ENCODE results near the gene MPP7.
"Not testable (repeated sequence)": the region's sequence is repeated elsewhere in the genome, so short reads cannot be mapped to it uniquely, and the experiment has no call there.

Gene MPP7

DNA sequence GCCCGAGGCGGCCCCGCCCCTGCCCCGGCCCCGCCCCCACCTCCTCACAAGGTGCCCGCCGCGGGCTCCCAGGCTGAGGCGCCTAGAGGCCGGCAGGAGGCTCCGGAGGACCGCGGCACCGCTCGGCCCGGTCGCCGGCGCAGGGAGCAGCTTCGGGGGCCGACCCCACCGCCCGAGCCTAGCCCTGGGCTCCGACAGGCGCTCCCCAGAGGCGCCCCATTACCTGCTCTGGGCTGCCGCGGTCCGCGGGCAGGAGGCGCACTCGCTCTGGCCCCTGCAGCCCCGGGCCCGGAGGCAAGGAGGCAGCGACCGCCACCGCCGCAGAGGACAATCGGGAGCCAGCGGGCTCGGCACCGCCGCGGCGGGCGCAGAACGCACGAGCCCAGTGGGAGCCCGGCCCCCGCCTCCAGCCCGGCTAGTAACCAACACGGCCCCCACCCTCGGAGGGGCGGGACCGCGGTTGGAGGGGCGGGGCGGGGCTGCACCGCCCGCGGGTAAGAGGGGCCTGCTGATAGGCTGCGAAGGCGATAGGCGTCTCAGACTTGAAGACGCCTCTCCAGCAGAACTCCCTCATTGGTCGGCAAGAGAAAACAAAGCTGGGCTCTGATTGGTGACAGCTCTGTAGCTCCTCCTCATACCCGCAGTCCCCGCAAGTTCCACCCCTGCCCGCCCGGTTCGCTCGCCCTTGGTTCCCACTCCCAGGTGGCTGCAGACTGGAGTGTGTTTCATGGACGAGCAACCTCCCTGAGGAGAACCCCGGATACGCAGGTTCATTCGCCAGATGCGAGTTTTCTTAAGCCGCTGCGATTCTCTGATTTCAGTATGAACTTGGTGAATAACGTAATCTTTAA lies at the start of gene MPP7:
Gene MPP7, minus strand, starts transcription at position 427 of the 851 bp plus-strand sequence. CDS start 64,460 bp downstream, outside the sequence.
- DNase-seq = peak; percentile 97

DNA sequence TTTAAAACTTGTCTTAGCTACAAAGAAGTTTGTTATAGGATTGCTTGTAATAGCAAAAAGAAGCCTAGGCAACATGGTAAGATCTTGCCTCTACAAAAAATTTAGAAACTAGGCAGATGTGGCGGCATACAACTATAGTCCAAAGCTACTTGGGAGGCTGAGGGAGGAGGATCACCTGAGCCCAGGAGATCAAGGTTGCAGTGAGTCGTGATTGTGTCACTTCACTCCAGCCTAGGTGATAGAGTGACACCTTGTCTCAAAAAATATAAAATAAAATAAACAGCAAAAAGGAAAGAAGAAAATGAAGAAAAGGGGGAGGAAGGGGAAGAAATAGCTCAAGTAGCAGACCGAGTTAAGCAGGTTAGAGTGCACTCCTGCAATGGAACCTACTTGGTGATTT lies 47.0 kb upstream of the MPP7 start:
- DNase-seq = no peak

DNA sequence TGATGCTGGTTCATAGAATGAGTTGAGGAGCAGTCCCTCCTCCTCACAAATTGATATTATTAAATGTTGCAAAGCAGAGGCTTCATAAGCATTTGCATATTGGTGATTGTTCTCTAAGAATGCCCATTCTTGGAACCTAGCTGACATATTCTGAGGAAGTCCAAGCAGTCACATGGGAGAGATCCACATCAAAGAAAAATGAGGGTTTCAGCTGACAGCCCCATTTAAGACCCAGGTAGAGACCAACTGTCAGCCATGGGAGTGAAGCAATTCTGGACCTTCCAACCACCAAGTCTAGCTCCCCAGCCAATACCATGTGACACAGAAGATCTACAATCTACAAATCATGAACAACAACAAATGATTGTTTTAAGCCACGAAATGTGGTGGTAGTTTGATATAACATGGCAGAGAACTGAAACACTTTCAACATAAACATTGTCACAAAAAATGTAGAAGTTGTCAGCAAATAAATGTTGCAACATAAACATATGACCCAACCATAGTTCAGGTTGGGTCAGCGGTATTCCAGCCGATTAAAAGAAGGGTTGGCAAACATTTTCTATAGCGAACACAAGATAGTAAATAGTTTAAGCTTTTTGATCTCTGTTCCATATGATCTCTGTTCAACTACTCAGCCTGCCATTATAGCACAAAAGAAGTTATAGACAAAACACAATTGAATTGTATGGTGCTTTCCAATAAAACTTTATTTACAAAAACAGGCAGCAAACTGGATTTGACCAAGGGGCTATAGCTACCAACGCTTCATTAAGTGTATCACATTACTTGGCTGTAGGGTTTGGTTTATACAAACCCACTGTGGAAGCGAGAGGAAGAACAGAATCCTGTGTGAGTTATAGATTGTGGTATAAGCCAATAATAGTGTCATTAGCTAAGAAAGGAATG lies 41.4 kb upstream of the MPP7 start:
- no peak for DNase-seq

DNA sequence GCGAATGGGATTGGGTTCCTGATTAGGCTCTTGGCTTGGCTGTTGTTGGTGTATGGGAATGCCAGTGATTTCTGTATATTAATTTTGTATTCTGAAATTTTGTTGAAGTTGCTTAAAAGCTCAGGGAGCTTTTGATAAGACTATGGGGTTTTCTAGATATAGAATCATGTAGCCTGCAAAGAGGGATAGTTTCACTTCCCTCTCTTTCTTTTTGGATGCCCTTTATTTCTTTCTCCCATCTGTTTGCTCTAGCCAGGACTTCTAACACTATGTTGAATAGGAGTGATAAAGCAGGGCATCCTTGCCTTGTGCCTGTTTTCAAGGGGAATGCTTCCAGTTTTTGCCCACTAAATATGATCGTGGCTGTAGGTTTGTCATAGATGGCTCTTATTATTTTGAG lies 40.4 kb upstream of the MPP7 start:
- DNase-seq = no peak

DNA sequence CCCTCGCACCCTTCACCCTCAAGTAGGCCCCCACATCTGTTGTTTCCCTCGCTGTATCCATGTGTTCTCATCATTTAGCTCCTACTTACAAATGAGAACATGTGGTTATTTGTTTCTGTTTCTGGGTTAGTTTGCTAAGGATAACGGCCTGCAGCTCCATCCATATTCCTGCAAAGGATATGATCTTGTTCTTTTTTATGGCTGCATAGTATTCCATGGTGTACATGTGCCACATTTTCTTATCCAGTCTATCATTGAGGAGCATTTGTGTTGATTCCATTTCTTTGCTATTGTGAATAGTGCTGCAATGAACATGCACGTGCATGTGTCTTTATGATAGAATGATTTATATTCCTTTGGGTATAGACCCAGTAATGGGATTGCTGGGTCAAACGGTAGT lies 38.8 kb upstream of the MPP7 start:
- DNase-seq = not testable (repeated sequence)

DNA sequence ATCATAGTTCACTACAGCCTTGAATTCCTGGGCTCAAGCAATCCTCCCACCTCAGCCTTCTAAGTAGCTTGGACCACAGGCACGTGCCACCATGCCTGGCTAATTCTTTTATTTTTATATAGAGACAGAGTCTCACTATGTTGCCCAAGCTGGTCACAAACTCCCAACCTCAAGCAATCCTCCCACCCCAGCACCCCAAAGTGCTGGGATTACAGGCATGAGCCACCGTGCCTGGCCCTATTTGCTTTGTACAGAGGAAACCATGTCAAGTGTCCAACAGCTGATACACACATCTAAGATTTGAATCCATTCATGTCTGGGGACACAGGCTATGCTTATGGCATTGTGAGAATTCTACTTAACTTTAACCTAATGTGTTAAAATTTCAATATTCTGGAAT lies 29.9 kb upstream of the MPP7 start:
- DNase-seq = no peak

DNA sequence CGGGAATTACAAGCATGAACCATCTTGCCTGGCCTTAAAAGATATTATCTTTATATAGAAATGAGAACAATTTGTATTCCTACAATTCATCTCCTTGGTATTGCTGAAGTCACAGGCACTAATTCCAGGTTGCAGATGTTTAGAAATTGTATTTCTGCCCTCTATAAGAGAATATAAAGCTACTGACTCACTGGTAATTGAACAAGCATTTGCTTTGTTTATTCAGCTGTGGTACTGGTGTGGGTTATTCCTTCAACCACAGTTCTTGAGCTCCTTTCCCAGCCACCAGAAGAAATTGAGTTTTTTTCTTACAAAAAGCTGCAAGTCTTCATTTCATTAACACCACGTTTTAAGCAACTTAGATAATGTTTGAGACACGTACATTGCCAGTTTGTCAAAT lies 29.0 kb upstream of the MPP7 start:
- no peak for DNase-seq

DNA sequence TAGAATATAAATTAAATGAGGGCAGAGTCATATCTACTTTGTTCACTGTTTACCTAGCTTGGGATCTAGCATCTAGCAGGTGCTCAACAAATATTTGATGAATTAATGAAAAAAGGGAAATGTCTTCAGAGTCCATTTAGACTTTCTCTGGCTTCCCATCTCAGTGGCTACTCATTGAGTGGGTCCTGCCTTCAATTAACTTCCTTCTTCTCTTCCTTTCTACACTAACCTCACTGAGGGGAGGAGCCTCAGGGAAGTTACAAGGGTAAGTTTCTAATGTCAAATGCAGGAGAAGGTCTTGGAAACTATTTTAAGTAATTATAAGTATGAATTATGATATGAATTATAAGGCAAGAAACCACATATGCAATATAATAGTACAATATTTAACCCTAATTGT lies 28.2 kb upstream of the MPP7 start:
- DNase-seq = no peak

DNA sequence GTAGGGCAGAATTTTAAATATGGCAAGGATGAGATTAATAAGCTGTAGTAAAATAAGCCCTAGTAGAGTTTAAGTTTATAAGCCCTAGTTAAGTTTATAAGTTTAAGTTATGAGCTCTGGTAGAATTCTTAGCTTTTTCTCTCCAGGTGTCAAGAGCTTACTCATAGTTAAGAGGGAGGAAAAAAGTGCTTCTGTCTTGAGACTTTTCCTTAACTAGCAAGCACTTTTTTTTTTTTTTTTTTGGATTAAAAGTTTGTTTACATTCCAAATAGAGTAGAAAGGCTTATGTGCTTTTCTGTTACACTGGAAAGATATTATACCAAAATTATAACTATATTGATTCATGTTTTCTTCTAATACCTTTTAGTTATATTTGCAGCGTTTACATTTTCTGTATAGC lies 25.5 kb upstream of the MPP7 start:
- DNase-seq = no peak

DNA sequence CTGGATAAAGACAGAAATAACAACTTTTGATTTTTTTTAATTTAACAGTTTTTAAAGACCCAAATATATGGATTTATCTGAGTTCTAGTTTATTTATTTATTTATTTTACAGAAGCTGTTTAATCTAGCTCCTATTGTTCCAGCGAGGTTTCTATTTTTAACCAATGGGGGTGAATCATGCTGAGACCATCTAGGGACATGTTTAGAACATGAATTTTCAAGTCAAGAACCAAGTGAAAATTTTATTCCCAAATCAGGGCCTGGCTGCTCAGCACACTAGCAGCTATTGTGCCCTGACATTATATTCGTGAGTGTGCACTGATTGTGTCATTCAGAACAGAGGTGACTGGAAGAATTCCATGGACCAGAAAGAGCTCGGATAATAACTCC lies 24.6 kb upstream of the MPP7 start:
- no peak for DNase-seq

DNA sequence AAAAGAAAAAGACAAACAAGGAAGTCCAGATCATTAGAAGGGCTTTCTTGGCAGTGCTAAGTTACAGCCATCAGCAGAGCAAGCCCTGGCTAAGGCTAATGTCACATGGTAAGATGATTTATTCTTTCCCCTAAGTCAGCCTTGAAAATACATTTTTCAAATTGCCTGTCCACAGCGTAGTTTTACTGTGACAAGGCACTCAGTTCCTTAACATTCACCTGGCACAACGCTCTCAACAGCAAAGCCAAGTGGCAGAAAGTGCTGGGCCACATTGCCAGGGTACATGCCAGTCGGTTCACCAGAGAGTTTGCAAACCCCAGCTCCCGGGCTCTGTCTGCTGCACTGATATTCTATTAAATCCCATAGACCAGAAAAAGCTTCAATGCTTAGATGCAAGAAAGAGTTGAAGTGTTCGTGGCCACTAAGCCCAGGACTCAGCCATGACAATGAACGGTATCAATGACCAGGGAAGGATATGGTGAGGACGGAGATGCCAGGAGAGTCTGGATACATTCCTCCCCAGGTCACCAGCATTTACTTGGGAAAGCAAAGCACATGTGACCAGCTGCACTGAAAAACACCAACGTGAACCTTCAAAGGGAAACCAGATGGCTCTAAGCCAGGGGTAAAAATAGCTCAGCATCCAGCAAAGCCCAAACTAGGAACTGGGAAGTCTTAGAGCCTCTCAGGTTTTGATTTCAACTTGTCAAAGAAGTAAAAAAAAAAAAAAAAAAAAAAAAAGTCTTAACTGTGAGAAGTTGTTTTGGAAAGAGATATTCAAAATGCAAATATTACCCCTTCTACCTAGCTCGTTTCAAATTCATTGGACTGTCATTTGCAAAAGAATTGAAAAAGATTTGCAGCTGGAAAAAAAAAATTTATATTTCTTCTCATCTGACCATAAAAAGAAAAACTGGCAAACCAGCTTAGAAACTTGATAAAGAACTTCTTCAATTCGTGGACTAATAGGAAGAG lies 23.9 kb upstream of the MPP7 start:
- no peak for DNase-seq

DNA sequence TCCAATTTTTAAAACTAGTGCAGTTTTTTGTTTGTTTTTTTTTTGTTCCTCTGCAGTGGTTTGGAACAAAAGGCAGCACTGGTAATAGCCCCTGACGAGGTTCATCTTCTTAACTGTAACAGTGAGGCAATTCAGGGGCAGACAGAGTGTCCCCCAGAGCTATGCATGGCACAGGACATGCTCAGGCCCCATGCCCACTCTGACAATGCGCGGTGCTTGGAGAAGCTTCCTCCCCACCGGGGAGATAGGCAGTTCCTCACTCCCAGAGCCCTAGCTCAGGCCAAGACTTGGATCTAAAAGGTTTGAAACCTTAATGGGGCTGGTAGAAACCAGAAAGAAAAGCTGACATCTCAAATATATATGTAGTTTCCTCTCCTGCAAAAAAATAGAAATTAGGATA lies 17.9 kb upstream of the MPP7 start:
- no peak for DNase-seq

DNA sequence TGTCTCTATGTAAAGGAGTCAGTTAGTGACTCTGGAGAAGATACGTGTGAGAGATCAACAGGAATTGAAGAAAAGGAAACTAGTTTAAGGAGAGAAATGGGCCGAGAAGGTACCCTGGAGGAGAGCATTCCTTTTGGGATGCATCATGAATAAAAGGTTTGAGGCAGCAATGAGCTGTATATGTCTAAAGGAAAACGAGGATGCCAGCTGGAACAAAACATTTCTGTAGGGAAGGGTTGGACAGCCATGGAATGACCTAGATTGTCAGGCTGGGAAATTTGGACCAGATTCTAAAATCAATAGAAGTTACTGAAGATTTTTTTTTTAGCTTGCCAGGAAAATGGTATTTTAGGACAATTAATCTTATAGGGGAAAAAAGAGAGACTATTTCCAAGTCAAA lies 17.2 kb upstream of the MPP7 start:
- DNase-seq = no peak

DNA sequence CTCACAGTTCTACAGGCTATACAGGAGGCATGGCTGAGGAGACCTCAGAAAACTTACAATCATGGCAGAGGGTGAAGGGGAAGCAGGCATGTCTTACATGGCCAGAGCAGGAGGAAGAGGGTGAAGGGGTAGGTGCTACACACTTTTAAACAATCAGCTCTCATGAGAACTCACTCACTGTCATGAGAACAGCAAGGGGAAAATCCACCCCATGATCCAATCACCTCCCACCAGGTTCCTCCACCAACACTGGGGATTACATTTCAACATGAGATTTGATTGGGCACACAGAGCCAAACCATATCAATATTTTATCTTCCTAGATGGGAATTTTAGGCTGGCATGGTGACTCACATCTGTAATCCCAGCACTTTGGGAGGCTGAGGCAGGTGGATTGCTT lies 16.2 kb upstream of the MPP7 start:
- not testable (repeated sequence) for DNase-seq

DNA sequence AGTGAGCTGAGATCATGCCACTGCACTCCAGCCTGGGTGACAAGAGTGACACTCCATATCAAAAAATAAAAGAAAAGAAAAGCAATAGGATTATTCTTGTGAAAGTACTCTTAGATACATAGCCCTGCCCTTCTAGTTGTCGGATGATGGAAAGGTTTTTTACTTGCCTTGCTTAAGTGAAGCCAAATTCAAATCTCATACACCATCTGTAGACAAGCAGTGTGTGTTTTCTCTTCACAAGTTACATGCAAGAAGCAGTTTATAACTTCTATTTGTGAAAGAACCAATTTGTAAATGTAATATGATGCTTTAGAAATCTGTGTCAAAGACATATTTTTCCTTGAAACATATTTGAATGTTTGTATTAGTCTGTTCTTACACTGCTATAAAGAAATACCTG lies 15.8 kb upstream of the MPP7 start:
- DNase-seq = no peak

DNA sequence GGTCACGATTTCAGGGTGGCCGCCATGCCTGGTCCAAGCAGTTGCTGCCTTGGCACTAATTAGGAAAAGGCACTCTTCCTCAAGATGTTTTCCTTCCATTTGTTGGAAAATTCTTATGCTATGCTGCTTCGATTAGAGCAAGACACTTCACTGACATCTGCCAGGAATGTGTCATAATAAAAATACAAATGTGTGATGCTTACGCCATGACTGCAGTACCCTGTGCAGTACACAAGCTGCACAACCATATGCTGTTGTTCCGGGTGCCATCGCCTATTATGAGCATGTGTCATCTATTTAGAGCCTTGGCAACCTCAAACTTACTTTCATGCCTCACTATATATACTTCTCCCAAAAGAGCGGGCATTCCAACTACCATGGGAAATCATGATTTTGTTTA lies 14.9 kb upstream of the MPP7 start:
- DNase-seq = no peak

DNA sequence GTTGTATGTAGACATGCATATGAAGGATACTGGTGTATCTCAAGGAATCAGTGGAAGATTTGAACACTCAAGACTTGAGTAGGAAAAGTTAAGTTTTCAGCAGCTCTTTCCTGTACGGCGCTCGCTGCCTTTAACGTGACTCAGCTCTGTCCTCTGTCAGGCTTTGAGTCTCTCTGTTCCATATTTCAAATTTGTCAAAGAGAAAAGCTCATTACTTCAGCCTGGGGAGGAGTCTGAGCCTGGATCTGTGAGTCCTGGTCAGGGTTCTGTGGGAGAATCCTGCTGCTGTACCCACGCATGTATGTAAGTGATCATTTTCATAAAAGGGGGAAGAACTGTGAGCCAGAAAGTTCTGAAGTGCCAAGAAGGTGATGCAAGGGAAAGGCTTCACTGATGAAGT lies 13.8 kb upstream of the MPP7 start:
- no peak for DNase-seq

DNA sequence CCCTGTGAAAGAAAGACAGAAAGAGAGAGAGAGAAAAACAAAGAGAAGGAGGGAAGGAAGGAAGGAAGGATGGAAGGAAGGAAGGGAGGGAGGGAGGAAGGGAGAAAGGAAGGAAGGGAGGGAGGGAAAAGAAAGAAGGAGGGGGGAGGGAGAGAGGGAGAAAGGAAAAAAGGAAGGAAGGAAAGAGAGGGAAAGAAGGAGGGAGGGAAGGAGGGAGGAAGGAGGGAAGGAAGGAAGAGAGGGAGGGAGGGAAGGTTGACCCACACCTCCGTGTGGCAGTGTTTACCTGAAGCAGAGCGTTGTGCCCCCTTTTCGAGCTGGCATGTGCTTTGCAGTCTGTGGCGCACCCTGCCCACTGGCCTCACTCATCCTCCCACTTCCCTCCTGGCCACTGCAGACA lies 12.3 kb upstream of the MPP7 start:
- DNase-seq = no peak

DNA sequence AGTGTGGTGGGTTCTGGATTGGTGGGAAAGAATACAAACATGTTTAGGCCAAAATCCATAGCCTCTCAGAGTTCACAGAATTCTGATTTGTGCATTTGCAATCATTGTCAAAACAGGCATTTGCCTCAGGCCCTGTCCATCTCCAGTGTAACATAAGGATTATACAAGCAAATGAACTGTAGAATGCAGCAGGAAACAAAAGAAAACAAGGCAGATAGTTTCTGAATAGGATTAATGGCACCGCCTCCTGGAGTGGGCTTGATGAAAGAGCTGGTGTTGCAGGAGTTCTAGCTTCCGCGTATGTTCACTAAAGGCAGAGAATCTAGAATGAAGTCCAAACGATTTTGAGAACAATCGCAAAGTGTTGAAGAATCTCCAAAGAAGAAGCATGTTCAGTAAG lies 11.3 kb upstream of the MPP7 start:
- DNase-seq = no peak

DNA sequence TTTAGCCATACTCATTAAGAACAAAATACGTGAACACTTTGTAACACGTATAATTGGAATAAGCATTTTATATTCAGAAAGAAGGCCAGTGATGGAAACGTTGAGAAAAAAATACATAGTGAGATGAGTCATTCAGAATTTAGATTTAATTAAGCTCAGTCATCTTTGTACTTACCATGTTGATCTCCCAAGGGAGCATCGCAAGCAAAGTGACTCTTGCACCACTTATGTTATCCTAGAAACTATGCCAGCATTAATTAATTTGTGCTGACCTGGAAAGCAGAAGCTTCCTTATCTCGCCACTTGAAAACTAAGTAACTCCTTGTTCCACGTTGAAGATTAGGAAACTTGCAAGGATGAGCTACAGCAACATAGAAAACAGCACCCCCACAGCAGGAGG lies 9.7 kb upstream of the MPP7 start:
- DNase-seq = no peak

DNA sequence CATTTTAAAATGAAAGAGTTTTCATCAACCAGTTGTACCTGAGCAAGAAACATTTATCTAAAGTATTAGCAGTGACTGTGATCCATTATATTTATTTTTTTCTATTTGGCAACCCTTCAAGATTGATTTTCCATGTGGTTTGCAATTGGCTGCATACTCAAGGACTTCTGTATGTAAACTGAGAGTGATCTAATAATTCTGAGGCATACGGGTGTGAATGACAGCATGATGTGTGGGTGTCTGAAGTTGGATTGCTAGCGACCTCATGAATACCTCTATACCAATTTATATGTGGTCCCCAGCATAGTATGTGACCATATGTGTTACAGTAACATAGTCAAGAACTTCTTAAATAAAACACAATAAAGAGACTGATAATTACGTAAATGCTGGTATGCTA lies 8.2 kb upstream of the MPP7 start:
- DNase-seq = no peak

DNA sequence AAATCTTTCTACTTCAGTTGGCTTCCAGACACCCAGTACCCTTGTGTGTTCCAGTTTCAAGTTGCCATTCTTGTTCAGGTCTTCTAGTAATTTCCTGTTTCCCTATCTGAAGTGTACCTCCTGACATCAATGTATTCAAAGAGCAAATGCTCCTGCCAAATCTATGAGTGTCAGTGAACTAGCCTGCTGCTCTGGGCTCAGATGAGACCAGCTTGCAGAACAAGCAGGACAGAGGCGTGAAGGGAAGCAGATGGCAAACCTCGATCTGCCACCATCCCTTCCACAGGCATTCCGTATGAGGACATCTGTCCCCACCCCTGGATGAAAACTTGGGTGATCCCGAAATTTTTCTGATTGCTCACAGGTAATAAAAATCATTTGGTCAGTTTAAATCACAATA lies 4.4 kb upstream of the MPP7 start:
- DNase-seq = no peak

DNA sequence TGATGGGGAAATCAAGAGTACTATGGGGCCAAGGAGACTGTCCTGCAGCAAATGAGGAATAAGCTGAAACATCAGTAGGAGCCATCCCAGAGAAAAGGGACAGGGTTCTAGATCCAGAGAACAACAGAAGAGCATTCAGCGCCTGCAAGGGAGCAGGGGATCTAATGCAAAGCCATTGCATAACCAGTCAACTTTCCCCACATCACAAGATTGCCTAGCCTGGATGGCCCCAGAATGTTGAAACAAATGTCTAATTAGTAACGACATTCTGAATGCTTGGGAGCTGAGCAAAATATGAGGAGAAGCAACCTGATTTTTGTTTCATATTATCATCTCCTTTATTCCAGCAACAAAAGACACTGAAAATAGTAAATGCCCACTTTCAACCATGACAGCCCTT lies 2.7 kb upstream of the MPP7 start:
- no peak for DNase-seq

Data from CD4-positive, alpha-beta T cell treated with Interferon gamma for 1 hour (primary cell).